IPS DF 19.7 (cell line): ENCODE data around the gene DDX28.

ENCODE experiments used
- DNase-seq: peaks from one replicate; pipeline ENCODE4 v3.0.0-alpha.2; 2013; ENCODE audit warnings: low read depth, low spot score

DDX28 gene

DNA sequence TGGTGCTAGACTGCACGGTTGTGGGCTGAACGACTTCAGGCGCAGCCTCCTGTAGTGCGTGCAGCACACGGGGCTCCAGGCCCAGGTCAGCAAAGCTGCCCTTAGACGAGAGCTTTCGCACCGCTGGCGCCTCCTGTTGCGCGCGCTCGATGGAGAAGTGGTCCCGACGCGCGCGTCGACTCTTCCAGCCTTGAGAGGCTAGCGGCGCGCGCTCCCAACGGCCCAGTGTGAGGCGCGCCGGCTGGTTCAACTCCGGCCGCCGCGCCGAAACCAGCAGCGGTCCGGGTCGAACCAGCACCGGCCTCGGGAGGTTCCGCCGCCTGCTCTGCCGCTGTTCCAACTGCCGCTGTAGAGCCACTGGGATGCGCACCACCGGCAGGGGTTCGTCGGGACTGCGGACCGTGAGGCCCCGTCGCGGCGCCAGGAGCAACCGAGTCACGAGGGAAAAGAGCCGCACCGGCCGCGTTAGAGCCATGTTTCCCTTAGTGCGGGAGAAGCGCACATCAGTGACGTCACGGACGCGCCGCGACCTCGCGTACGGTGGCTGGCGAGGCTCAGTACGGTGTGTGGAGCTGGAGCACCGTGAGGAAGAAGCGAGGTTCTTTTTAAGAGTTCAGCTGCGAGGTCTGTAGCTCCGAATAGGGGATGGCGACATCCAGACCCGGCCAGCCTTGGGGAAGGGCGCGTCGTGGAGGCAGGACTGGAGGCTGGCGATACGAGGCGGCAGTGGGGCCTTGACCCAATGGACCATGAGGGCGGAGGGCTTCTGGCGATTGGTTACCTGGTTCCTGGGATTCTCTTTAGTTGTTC, at the start of gene DDX28, which contains the start of gene DUS2:
DDX28 (minus strand) TSS at position 505 of the 810 bp plus-strand sequence; CDS start at position 475, 30 bp downstream.
DUS2 (plus strand) TSS at position 557 of the 810 bp plus-strand sequence. CDS start 14,740 bp downstream, outside the sequence.
- peak; percentile 50 for DNase-seq

GRCh38 chr16:68072038-68072695, 49.1 kb upstream of the DDX28 start:
- no peak for DNase-seq

DNA sequence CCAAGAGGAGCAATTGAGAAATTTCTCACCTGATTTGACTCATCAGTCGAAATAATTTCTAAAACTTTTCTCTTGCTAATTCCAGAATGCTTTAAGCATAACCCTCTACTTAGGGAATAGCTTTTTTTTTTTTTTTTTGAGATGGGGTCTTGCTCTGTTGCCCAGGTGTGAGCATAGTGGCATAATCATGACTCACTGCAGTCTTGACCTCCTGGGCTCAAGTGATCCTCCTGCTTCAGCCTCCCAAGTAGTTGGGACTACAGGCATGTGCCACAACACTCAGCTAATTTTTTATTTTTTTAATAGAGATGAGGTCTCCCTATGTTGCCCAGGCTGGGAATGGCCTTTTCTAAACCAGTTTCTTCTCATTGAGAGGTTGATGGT, 48.5 kb upstream of the DDX28 start:
- no peak for DNase-seq

GRCh38 chr16:68070806-68071517, 47.9 kb upstream of the DDX28 start:
- DNase-seq: no peak

- DNase-seq: no peak
These were observed 47.3 kb upstream of the DDX28 start for GRCh38 chr16:68070249-68070730.

- DNase-seq: no peak
These were observed 46.6 kb upstream of the DDX28 start for GRCh38 chr16:68069511-68070248.

GRCh38 chr16:68068926-68069325, 45.9 kb upstream of the DDX28 start:
- no peak for DNase-seq

DNA sequence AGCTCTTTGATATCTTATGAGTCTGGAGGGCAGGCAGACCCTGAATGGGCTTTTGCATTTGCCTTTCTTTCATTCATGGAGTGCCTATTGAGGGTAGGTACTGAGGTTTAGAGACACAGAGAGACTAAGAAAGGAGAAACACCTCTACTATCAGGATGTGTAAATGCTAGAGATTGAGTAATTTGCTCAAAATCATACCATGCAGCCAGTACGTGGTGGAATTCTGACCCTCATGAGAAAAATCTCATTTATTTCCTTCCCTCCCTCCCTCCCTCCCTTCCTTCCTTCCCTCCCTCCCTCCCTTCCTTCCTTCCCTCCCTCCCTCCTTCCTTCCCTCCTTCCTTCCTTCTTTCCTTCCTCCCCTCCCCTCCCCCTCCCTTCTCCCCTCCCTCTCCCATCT, 43.7 kb upstream of the DDX28 start:
- no peak for DNase-seq

GRCh38 chr16:68065716-68066305, 42.8 kb upstream of the DDX28 start:
- DNase-seq: no peak

GRCh38 chr16:68064791-68065365, 41.8 kb upstream of the DDX28 start:
- DNase-seq: no peak

DNA sequence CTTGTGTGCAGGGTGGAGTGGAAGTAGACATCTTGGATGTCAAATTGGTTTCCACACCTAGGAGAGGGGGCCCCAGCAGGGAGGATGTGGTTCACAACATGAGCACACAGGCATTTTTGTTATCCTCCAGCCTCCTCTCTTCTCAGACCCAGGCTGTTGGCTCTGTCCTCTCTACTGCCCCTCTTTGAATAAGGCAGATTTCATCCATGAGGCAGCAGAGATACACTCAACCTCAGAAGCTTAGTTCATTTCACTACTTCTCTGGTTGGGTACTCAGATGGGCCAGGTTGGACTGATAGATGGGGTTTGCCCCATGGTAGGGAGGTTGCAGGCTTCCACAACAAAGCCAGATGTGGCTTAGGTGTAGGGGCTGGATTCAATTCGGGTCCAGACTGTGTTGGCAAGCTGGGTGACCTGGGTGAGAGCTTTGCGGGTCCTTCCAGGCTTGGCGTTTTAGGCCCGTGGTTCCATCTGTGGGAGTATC, 39.9 kb upstream of the DDX28 start:
- DNase-seq: no peak

DNA sequence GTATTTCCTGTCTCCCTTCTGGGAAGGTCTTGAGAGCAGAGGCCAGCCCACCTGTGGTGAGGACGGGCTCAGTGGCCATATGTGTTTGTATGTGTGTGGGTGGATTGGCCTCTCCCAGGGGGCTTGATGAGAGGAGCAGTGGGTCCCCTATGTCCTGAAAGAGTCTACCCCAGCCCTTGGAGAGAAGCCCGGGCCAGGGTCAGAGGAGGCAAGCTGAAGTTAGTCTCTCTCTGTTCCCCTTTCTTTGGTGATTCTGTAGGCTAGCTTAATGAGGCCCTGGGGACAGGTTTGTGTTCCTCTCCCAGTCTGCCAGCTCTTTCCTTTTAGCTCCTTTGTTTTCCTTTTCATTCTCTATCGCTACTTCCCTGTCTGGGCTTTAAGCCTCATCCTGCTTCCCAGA, 38.4 kb upstream of the DDX28 start:
- no peak for DNase-seq

GRCh38 chr16:68059804-68060203, 36.8 kb upstream of the DDX28 start:
- DNase-seq: no peak

GRCh38 chr16:68055395-68055794, 32.4 kb upstream of the DDX28 start:
- no peak for DNase-seq

DNA sequence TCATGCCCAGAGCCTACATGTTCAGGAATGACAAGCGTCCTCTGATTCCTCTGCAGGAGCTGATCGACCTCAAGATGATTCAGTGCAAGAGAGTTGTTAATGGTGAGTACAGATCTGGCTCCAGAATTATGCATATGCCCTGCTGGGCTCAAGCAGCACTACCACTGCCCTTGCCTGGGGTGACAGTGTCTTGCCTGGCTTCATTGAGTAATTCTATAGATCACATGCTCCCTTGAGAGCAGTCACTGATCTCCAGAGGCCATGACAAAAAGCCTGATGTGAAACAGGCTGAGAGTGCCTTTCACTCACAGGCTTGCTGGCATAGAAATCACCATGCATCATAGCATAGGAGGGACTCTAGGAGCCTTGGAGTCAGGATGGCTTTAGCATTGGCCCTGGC, 26.4 kb upstream of the DDX28 start:
- DNase-seq: no peak

DNA sequence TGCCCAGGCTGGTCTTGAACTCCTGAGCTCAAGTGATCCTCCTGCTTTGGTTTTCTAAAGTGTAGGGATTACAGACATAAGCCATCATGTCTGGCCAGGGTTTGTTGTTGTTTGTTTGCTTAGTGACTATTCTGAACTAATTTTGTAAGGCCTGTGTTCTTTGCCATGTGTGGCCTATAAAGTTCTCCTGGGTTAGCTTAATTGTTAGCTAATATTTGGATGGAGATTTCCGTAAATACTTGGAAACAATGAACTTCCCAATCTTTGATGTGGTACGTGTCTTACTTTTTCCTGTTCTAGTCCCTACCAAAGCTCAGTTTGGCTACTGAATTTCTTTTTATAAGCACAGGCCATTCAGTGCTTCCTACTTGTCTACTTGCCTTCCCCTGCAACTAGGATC, 25.0 kb upstream of the DDX28 start:
- DNase-seq: no peak

DNA sequence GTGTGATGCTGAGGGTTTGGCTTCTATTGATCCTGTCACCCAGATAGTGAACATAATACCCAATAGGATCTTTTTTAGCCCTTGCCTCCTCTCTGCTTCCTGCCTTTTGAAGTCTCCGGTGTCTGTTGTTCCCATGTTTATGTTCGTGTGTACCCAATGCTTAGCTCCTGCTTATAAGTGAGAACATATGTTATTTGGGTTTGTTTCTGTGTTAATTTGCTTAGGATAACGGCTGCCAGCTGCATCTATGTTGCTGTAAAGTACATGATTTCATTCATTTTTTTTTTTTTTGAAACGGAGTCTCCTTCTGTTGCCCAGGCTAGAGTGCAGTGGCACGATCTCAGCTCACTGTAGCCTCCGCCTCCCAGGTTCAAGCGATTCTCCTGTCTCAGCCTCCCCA, 23.1 kb upstream of the DDX28 start:
- DNase-seq: no peak

- DNase-seq: no peak
These were observed 18.8 kb upstream of the DDX28 start for GRCh38 chr16:68041783-68042182.

DNA sequence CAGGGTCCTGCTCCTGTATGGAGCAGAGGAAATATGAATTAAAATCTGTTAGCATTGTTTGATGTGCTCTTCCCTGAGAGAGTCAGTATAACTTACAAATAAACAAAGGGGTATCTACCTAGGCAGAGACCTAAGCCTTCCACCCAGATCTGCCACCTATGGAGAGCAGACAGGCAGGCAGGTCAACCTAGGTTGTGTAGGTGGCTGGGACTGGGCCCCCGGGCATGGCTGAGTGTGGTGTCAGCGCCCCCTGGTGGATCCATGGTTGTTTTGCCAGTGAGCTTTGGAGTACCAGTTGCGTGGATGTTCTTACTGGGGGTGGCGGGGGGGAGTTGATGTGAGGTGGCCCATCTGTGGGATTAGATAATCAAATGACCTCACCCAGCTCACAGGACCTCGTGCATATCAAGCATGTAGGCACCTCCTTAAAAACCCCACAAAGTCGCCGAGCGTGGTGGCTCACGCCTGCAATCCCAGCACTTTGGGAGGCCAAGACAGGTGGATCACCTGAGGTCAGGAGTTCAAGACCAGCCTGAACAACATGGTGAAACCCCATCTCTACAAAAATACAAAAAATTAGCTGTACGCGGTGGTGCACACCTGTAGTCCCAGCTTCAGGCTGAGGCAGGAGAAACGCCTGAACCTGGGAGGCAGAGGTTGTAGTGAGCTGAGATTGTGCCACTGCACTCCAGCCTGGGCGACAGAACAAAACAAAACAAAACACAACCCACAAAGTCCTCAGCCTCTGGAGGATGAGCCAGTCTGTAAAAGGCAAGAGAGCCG, 17.7 kb upstream of the DDX28 start:
- peak; percentile 38 for DNase-seq
